NCI-H1092 treated with DMSO at 0.1 percent for 48 hours (cell line): ENCODE results near the gene GUK1.

Experiments used
- DNase-seq: peaks from one replicate; lab custom pipeline; 2025; lab: John Stamatoyannopoulos, UW

The GUK1 gene

GRCh38 chr1:228150120-228150460, 10.0 kb downstream of the GUK1 start:
- DNase-seq, result no peak

GRCh38 chr1:228150461-228151179, 10.5 kb downstream of the GUK1 start:
- no peak for DNase-seq

GRCh38 chr1:228151180-228151925, 11.3 kb downstream of the GUK1 start:
- DNase-seq, result no peak

GRCh38 chr1:228152097-228152917, 12.2 kb downstream of the GUK1 start:
- DNase-seq, result no peak

GRCh38 chr1:228152918-228153258, 12.8 kb downstream of the GUK1 start:
- no peak for DNase-seq

GRCh38 chr1:228154021-228154669, 14.1 kb downstream of the GUK1 start:
- no peak for DNase-seq

GRCh38 chr1:228154670-228155571, 14.8 kb downstream of the GUK1 start:
- no peak for DNase-seq

- DNase-seq, result no peak
These were observed 15.8 kb downstream of the GUK1 start for GRCh38 chr1:228155596-228156514.

- DNase-seq, result no peak
These were observed 16.4 kb downstream of the GUK1 start for GRCh38 chr1:228156515-228156881.

- no peak for DNase-seq
These were observed 17.1 kb downstream of the GUK1 start for GRCh38 chr1:228156941-228157728.

- DNase-seq, result no peak
These were observed 17.6 kb downstream of the GUK1 start for GRCh38 chr1:228157729-228158126.

- DNase-seq, result no peak
These were observed 18.3 kb downstream of the GUK1 start for GRCh38 chr1:228158151-228159007.

GRCh38 chr1:228159008-228159665, 19.1 kb downstream of the GUK1 start:
- no peak for DNase-seq

GRCh38 chr1:228160201-228160761, 20.2 kb downstream of the GUK1 start:
- no peak for DNase-seq

GRCh38 chr1:228161362-228161761, 21.3 kb downstream of the GUK1 start:
- no peak for DNase-seq

- DNase-seq, result no peak
These were observed 21.8 kb downstream of the GUK1 start for GRCh38 chr1:228161866-228162265.

- DNase-seq, result no peak
These were observed 22.4 kb downstream of the GUK1 start for GRCh38 chr1:228162286-228163006.
